Keratinocyte (primary cell): ENCODE results near the gene KIF3A. TPM values are rescaled to one million over a fixed set of nuclear protein-coding genes. Genes with fewer than 3 reads are reported as not detected.

Source experiments
- DNase-seq: peaks from one replicate; pipeline ENCODE4 v3.0.0-alpha.2; 2011; ENCODE audit warnings: low read depth, missing footprints, low spot score
- FAIRE-seq: peaks from 2 replicates; lab custom pipeline; 2011; peaks lifted over from hg19 to GRCh38; lab: Jason Lieb, UNC
- H2AFZ ChIP-seq: 2 replicates; pipeline ENCODE4 v1.6.0; 2012; ENCODE audit warnings: low read length, control low read depth, inconsistent platforms; ENCODE audit not compliant: control insufficient read depth
- H3K27ac ChIP-seq: 2 replicates; pipeline ENCODE4 v1.5.1; 2011; ENCODE audit warnings: low read length; ENCODE audit not compliant: control insufficient read depth, insufficient read depth
- H3K27me3 ChIP-seq: 3 replicates; pipeline ENCODE4 v1.6.0; 2011; ENCODE audit warnings: low read length; ENCODE audit not compliant: control insufficient read depth, insufficient read depth; ENCODE audit errors: extremely low read depth
- H3K36me3 ChIP-seq, 2 experiments: 2 replicates in 1 of 2; 3 replicates in 1 of 2; pipeline ENCODE4 v1.5.1; 2011; ENCODE audit warnings: low read length in 2 of 2, mild to moderate bottlenecking in 1 of 2; ENCODE audit not compliant: control insufficient read depth in 2 of 2, insufficient read depth in 2 of 2; ENCODE audit errors: extremely low read depth in 1 of 2
- H3K4me1 ChIP-seq: 3 replicates; pipeline ENCODE4 v1.5.1; 2011; ENCODE audit warnings: low read length; ENCODE audit not compliant: control insufficient read depth, insufficient read depth; ENCODE audit errors: extremely low read depth
- H3K4me2 ChIP-seq: 3 replicates; pipeline ENCODE4 v1.6.0; 2011; ENCODE audit warnings: low read depth, low read length; ENCODE audit not compliant: control insufficient read depth, insufficient read depth; ENCODE audit errors: extremely low read depth
- H3K4me3 ChIP-seq, 3 experiments: fragments of 200-600 bp in 1 of 3; sonication (generic) in 1 of 3; 2 replicates in 2 of 3; 3 replicates in 1 of 3; pipeline ENCODE4 v1.5.1; 2011 to 2016; ENCODE audit warnings: low read length in 3 of 3, mild to moderate bottlenecking in 3 of 3, control low read depth in 2 of 3, inconsistent platforms in 1 of 3, low read depth in 1 of 3, mixed read lengths in 1 of 3, mixed run types in 1 of 3, moderate library complexity in 1 of 3; ENCODE audit not compliant: control insufficient read depth in 2 of 3, insufficient read depth in 2 of 3; ENCODE audit errors: extremely low read depth in 1 of 3
- H3K79me2 ChIP-seq: 2 replicates; pipeline ENCODE4 v1.6.0; 2012; ENCODE audit warnings: low read length; ENCODE audit not compliant: control insufficient read depth, insufficient read depth
- H3K9ac ChIP-seq: 3 replicates; pipeline ENCODE4 v1.6.0; 2011; ENCODE audit warnings: low read length; ENCODE audit not compliant: control insufficient read depth, insufficient read depth; ENCODE audit errors: extremely low read depth
- H3K9me1 ChIP-seq: 3 replicates; pipeline ENCODE4 v1.6.0; 2011; ENCODE audit warnings: low read length; ENCODE audit not compliant: control insufficient read depth, insufficient read depth; ENCODE audit errors: extremely low read depth
- H3K9me3 ChIP-seq: 2 replicates; pipeline ENCODE4 v1.5.1; 2012; ENCODE audit warnings: low read depth, low read length; ENCODE audit not compliant: control insufficient read depth
- H4K20me1 ChIP-seq: 3 replicates; pipeline ENCODE4 v1.6.0; 2011; ENCODE audit warnings: low read length; ENCODE audit not compliant: control insufficient read depth, insufficient read depth; ENCODE audit errors: extremely low read depth
- CTCF ChIP-seq, 3 experiments: IDR thresholded peaks in 1 of 3; conservative IDR thresholded peaks in 1 of 3; optimal IDR thresholded peaks in 1 of 3; 2 replicates in 2 of 3; 3 replicates in 1 of 3; pipeline versions ENCODE3 to v1.5.1; 2011; ENCODE audit warnings: low read length in 3 of 3, mild to moderate bottlenecking in 3 of 3, moderate library complexity in 2 of 3, control low read depth in 1 of 3, inconsistent platforms in 1 of 3; ENCODE audit not compliant: insufficient read depth in 2 of 3; ENCODE audit errors: extremely low read depth in 1 of 3
- EZH2 ChIP-seq: IDR thresholded peaks from one replicate; pipeline ENCODE4 v1.6.1; 2012; ENCODE audit warnings: inconsistent platforms, mild to moderate bottlenecking, low read length, moderate library complexity
- dilution Hi-C: fragments of 300-500 bp; cut with MboI; formaldehyde crosslinking; loops from one replicate; pipeline ENCODE4 v1.7.0; 2020; ENCODE audit warnings: low sequenced_read_pairs; ENCODE audit not compliant: extremely low pct_ligation_motif_present
- polyA plus RNA-seq, 5 experiments: library from polyadenylated mRNA; depleted of rRNA in 3 of 5; stranded (reverse) in 3 of 5; stranded (forward) in 1 of 5; unstranded in 1 of 5; fragments of >200 nt; gene quantifications; 1 replicate in 1 of 5; 2 replicates in 3 of 5; 3 replicates in 1 of 5; pipeline versions ENCODE4 v1.2.1 to v1.2.3, GENCODE V29; 2011 to 2012; ENCODE audit warnings: missing spikeins in 2 of 5, low read depth in 1 of 5, low replicate concordance in 1 of 5

KIF3A gene
- polyA plus RNA-seq, 1 donor (not counting 4 experiments of a cell fraction or from before 2014, with no cell fraction given): 15.4 TPM

- no peaks in the 10 kb centered on the region for H4K20me1 ChIP-seq
- H3K4me1 ChIP-seq: no peaks in the 10 kb centered on the region
- TF ChIP-seq EZH2 (no peak), CTCF (optimal IDR thresholded peaks at IDR 0.05 in 1 of 3, IDR thresholded peaks at IDR 0.05 in 1 of 3, conservative IDR thresholded peaks at IDR 0.05 in 1 of 3; ENCODE audit: extremely low read depth in 1 of 3, insufficient read depth in 2 of 3, low read length in 3 of 3) (no peak)
- H3K9me3 ChIP-seq: no peaks in the 10 kb centered on the region
- no peak overlapping the region for H2AFZ ChIP-seq
- no peak overlapping the region for H3K4me2 ChIP-seq
- DNase-seq (no peak), FAIRE-seq (no peak)
- H3K4me3 ChIP-seq: no peak overlapping the region
- H3K36me3 ChIP-seq: no peaks in the 10 kb centered on the region
- H3K9ac ChIP-seq: no peak overlapping the region
- H3K79me2 ChIP-seq: no peaks in the 10 kb centered on the region
- no peak overlapping the region for H3K27ac ChIP-seq
- dilution Hi-C loops: no loop called here
- H3K27me3 ChIP-seq: no peaks in the 10 kb centered on the region
- no peaks in the 10 kb centered on the region for H3K9me1 ChIP-seq
These were observed 47.2 kb downstream of the KIF3A start for GRCh38 chr5:132690156-132690555.

- FAIRE-seq: no peak
- Histone ChIP-seq H3K9me3 (no peaks in the 10 kb centered on the region), H3K4me3 (no peak overlapping the region), H3K9ac (no peak overlapping the region), H2AFZ (no peak overlapping the region), H3K79me2 (no peaks in the 10 kb centered on the region), H4K20me1 (no peaks in the 10 kb centered on the region), H3K27ac (no peak overlapping the region), H3K36me3 (no peaks in the 10 kb centered on the region), H3K9me1 (no peaks in the 10 kb centered on the region), H3K4me2 (no peak overlapping the region), H3K4me1 (no peaks in the 10 kb centered on the region), H3K27me3 (no peaks in the 10 kb centered on the region)
- no peak for TF ChIP-seq EZH2
- dilution Hi-C loops: no loop called here
- no peak for DNase-seq
These were observed 47.8 kb downstream of the KIF3A start for GRCh38 chr5:132689513-132689912.
